Left ventricle myocardium inferior (tissue), 1 donor: ENCODE data around the gene RPS24. TPM values are rescaled to one million over a fixed set of nuclear protein-coding genes. Genes with fewer than 3 reads are reported as not detected.

Source experiments
- DNase-seq: peaks from one replicate; pipeline ENCODE4 v3.0.0-alpha.2; 2020
- H3K27ac ChIP-seq: fragments of 200-600 bp; replicated peaks from 2 replicates; pipeline ENCODE4 v1.8.0; 2021
- H3K27me3 ChIP-seq: fragments of 200-600 bp; 2 replicates; pipeline ENCODE4 v1.8.0; 2021; ENCODE audit warnings: low read depth
- H3K36me3 ChIP-seq: fragments of 200-600 bp; 2 replicates; pipeline ENCODE4 v1.8.0; 2021
- H3K4me1 ChIP-seq: fragments of 200-600 bp; 2 replicates; pipeline ENCODE4 v1.8.0; 2021
- H3K4me3 ChIP-seq: fragments of 200-600 bp; 2 replicates; pipeline ENCODE4 v1.8.0; 2021; ENCODE audit warnings: mild to moderate bottlenecking, moderate library complexity
- H3K9me3 ChIP-seq: fragments of 200-600 bp; replicated peaks from 2 replicates; pipeline ENCODE4 v1.8.0; 2021
- CTCF ChIP-seq: fragments of 200-600 bp; IDR thresholded peaks from 2 replicates; pipeline ENCODE4 v1.8.0; 2021; ENCODE audit warnings: antibody characterized with exemption, mild to moderate bottlenecking, borderline replicate concordance
- intact Hi-C: fragments of 100-400 bp; cut with micrococcal nuclease; formaldehyde crosslinking; loops from one replicate; pipeline ENCODE4 v1.11.0; 2022
- total RNA-seq: library from RNA; stranded (reverse); fragmentation: NEBNext Ultra II Directional; extraction: Animal tissue kit (Norgen Biotek cat#: 25700); gene quantifications from one replicate; pipeline ENCODE4 v1.2.1, GENCODE V29; 2021
- donor health status: DM: no; HTN: yes; CAD: no; lungs with severe emphysema.

RPS24 gene
- total RNA-seq, 1 donor from 2014 or later = 829 TPM

- DNase-seq = no peak
- H3K4me3 ChIP-seq = no peak overlapping the region
- intact Hi-C loops = loop anchor here (10.0 kb wide), 1 partner anchor 165 kb away; no protein-coding TSS in a partner anchor
- H3K27ac ChIP-seq = no peak overlapping the region
- no peaks in the 10 kb centered on the region for H3K4me1 ChIP-seq
- peaks cover 99% of the 10 kb centered on the region for H3K36me3 ChIP-seq
- no peaks in the 10 kb centered on the region for H3K9me3 ChIP-seq
- no peaks in the 10 kb centered on the region for H3K27me3 ChIP-seq
- no peak for TF ChIP-seq CTCF
These were observed 24.0 kb upstream of the RPS24 start for GRCh38 chr10:78009662-78010061.

GRCh38 chr10:78010278-78010677 is 23.4 kb upstream of the RPS24 start:
- intact Hi-C loops = no loop called here
- Histone ChIP-seq H3K27me3 (no peaks in the 10 kb centered on the region), H3K9me3 (no peaks in the 10 kb centered on the region), H3K4me1 (peaks cover 2% of the 10 kb centered on the region), H3K36me3 (peaks cover 99% of the 10 kb centered on the region), H3K4me3 (no peak overlapping the region), H3K27ac (no peak overlapping the region)
- DNase-seq = no peak
- TF ChIP-seq CTCF = no peak

- no peak for TF ChIP-seq CTCF
- Histone ChIP-seq H3K27ac (no peak overlapping the region), H3K4me3 (no peak overlapping the region), H3K4me1 (peaks cover 9% of the 10 kb centered on the region), H3K9me3 (no peaks in the 10 kb centered on the region), H3K27me3 (no peaks in the 10 kb centered on the region), H3K36me3 (peaks cover 99% of the 10 kb centered on the region)
- DNase-seq = no peak
- intact Hi-C loops = no loop called here
These were observed 22.6 kb upstream of the RPS24 start for GRCh38 chr10:78011065-78011464.

DNA sequence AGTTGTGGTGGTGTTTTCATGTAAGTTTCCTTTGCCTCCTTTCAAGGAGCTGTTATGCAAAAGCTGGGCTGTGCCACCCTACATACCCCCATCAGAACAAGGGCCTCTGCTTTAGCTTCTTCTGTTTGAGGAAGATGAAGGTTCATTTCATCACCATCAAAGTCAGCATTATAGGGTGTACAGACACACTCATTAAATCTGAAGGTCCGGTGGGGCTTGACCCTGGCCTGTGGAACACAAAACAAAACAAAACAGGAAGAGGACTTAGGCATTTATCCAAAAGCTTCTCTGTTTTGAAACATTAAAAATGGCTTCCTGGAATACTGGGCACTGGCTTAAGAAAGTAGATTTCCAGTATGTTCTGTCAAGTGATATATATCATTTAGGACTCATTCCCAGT is 20.1 kb upstream of the RPS24 start:
- TF ChIP-seq CTCF = no peak
- no peak overlapping the region for H3K4me3 ChIP-seq
- intact Hi-C loops = no loop called here
- no peak for DNase-seq
- H3K27me3 ChIP-seq = no peaks in the 10 kb centered on the region
- peaks cover 9% of the 10 kb centered on the region for H3K4me1 ChIP-seq
- H3K27ac ChIP-seq = no peak overlapping the region
- H3K36me3 ChIP-seq = peaks cover 99% of the 10 kb centered on the region
- H3K9me3 ChIP-seq = no peaks in the 10 kb centered on the region

GRCh38 chr10:78015546-78015945 is 18.1 kb upstream of the RPS24 start:
- DNase-seq = no peak
- Histone ChIP-seq H3K27me3 (no peaks in the 10 kb centered on the region), H3K4me1 (peaks cover 9% of the 10 kb centered on the region), H3K27ac (no peak overlapping the region), H3K36me3 (peaks cover 99% of the 10 kb centered on the region), H3K4me3 (no peak overlapping the region), H3K9me3 (no peaks in the 10 kb centered on the region)
- no peak for TF ChIP-seq CTCF
- intact Hi-C loops = no loop called here

GRCh38 chr10:78017856-78018255 is 15.8 kb upstream of the RPS24 start:
- H3K36me3 ChIP-seq = peaks cover 99% of the 10 kb centered on the region
- H3K27ac ChIP-seq = no peak overlapping the region
- TF ChIP-seq CTCF = no peak
- intact Hi-C loops = no loop called here
- DNase-seq = no peak
- no peaks in the 10 kb centered on the region for H3K9me3 ChIP-seq
- H3K27me3 ChIP-seq = no peaks in the 10 kb centered on the region
- peaks cover 9% of the 10 kb centered on the region for H3K4me1 ChIP-seq
- no peak overlapping the region for H3K4me3 ChIP-seq
